RWPE1 (cell line): ENCODE results near the gene REELD1.

Experiments used
- CTCF ChIA-PET: fragments of 350-600 bp; sonication (Branson Sonifier 250); formaldehyde crosslinking; extraction: SDS; loops from one replicate; lab custom pipeline; 2021; lab: Yijun Ruan, JAX
- POLR2A ChIA-PET: fragments of 400-600 bp; formaldehyde crosslinking; extraction: SDS; loops from one replicate; lab custom pipeline; 2020; ENCODE audit warnings: antibody characterized with exemption; ENCODE audit not compliant: low non-redundant PET; lab: Yijun Ruan, JAX
- DNase-seq: peaks from one replicate; pipeline ENCODE4 v3.0.0; 2012; ENCODE audit warnings: low spot score
- H3K27ac ChIP-seq: fragments of 450-650 bp; 2 replicates; pipeline ENCODE4 v1.5.1; 2017
- CTCF ChIP-seq: fragments of 450-650 bp; conservative IDR thresholded peaks from 2 replicates; pipeline ENCODE4 v1.5.1; 2017; ENCODE audit warnings: low read depth, mild to moderate bottlenecking

The REELD1 gene

GRCh38 chr4:146255463-146255862 is 41.1 kb downstream of the REELD1 start:
- no peak for DNase-seq
- POLR2A ChIA-PET = no interaction called here
- TF ChIP-seq CTCF = no peak
- CTCF ChIA-PET = no interaction called here
- no peak overlapping the region for H3K27ac ChIP-seq

GRCh38 chr4:146255874-146256273 is 41.5 kb downstream of the REELD1 start:
- no peak for DNase-seq
- TF ChIP-seq CTCF = no peak
- CTCF ChIA-PET = no interaction called here
- POLR2A ChIA-PET = no interaction called here
- H3K27ac ChIP-seq = no peak overlapping the region

GRCh38 chr4:146256328-146256727 is 42.0 kb downstream of the REELD1 start:
- ChIA-PET CTCF (no interaction called here), POLR2A (no interaction called here)
- no peak overlapping the region for H3K27ac ChIP-seq
- no peak for TF ChIP-seq CTCF
- no peak for DNase-seq

- no peak for DNase-seq
- no peak overlapping the region for H3K27ac ChIP-seq
- CTCF ChIA-PET = interaction anchor here (0.6 kb wide), 1 partner anchor 23 kb away, joined by 4 read pairs; no protein-coding TSS in a partner anchor
- POLR2A ChIA-PET = no interaction called here
- TF ChIP-seq CTCF = no peak
Observed at GRCh38 chr4:146257511-146257910, 43.2 kb downstream of the REELD1 start.

GRCh38 chr4:146260521-146260920 is 46.2 kb downstream of the REELD1 start:
- POLR2A ChIA-PET = no interaction called here
- DNase-seq = peak; percentile 5

GRCh38 chr4:146261041-146261440 is 46.7 kb downstream of the REELD1 start:
- POLR2A ChIA-PET = no interaction called here

More at GRCh38 chr4:146260521-146260920, 46.2 kb downstream of the REELD1 start:
- no peak overlapping the region for H3K27ac ChIP-seq
- CTCF ChIA-PET = interaction anchor here (1.0 kb wide), 1 partner anchor 18 kb away, joined by 5 read pairs; no protein-coding TSS in a partner anchor
- TF ChIP-seq CTCF = no peak

More at GRCh38 chr4:146261041-146261440, 46.7 kb downstream of the REELD1 start:
- CTCF ChIA-PET = no interaction called here
- DNase-seq = no peak
- no peak for TF ChIP-seq CTCF
- no peak overlapping the region for H3K27ac ChIP-seq
